ACHN (cell line): ENCODE results near the gene OSBPL8.

Experiments
- DNase-seq: peaks from one replicate; pipeline ENCODE4 v3.0.0-alpha.2; 2015
- in situ Hi-C: cut with HindIII; loops from 2 replicates; pipeline ENCODE4 v1.10.0; 2017; ENCODE audit warnings: low sequenced_read_pairs, low pct_ligation_motif_present, low pct_unique_long_range_greater_than_20kb

The OSBPL8 gene, protein sequence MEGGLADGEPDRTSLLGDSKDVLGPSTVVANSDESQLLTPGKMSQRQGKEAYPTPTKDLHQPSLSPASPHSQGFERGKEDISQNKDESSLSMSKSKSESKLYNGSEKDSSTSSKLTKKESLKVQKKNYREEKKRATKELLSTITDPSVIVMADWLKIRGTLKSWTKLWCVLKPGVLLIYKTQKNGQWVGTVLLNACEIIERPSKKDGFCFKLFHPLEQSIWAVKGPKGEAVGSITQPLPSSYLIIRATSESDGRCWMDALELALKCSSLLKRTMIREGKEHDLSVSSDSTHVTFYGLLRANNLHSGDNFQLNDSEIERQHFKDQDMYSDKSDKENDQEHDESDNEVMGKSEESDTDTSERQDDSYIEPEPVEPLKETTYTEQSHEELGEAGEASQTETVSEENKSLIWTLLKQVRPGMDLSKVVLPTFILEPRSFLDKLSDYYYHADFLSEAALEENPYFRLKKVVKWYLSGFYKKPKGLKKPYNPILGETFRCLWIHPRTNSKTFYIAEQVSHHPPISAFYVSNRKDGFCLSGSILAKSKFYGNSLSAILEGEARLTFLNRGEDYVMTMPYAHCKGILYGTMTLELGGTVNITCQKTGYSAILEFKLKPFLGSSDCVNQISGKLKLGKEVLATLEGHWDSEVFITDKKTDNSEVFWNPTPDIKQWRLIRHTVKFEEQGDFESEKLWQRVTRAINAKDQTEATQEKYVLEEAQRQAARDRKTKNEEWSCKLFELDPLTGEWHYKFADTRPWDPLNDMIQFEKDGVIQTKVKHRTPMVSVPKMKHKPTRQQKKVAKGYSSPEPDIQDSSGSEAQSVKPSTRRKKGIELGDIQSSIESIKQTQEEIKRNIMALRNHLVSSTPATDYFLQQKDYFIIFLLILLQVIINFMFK

DNA sequence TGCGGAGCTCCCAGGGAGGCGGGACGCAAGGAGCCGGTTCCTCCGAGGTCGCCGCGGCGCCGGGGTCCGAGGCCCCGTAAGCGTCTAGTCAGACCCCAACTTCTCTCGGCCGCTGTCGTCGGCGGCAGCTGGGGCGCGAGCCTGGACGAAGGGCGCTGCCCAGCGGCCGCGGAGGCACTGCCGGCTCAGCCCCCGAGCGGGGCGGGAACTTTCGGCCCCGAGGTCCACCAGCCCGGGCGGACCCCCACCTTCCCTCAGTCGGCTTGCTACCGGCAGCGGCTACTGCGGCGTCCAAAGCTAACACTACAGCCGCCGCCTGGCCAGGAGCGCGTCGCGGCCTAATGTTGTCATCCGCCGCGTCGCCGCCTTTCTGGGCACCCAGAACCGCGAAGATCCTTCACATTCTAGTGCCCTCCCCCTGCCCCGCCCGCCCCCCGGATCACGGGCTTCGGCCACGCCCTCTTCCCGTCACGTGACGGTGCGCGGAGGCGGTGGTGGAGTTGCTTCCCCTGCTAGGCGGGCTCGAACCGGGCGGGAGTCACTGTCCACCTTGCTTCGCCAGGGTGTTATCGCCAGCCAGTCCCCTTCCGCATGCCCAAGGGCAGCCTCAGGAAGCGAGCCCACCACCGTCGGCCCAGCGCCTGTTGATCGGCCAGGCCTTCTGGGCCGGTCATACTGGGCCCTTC is at the start of gene OSBPL8:
TSS of gene OSBPL8 (minus strand) at position 372 of the 686 bp plus-strand sequence. CDS start 72,220 bp downstream, outside the sequence.
- peak; percentile 98 for DNase-seq
- in situ Hi-C loops, result no loop called here

- no peak for DNase-seq
- in situ Hi-C loops, result no loop called here
Measured at GRCh38 chr12:76608070-76608469, 48.5 kb upstream of the OSBPL8 start.

DNA sequence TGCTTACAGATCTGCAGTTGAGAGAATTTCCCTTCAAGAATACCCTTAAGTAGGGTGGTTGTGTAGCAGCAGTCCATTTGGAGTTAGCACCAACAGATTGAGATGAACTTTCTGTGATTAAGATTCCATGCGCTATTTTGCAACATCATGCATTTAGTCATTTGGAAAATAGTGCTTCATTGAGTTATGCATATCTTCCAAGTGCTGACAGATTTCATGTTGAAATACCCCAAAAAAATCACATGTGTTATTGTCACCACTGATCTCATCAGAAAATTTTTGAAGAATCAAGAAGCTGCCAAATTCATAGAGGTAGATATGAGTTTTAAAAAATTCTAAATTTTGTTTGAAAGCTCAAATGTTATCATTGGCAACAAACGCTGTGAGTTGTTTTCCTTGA is 35.5 kb upstream of the OSBPL8 start:
- in situ Hi-C loops, result no loop called here

DNA sequence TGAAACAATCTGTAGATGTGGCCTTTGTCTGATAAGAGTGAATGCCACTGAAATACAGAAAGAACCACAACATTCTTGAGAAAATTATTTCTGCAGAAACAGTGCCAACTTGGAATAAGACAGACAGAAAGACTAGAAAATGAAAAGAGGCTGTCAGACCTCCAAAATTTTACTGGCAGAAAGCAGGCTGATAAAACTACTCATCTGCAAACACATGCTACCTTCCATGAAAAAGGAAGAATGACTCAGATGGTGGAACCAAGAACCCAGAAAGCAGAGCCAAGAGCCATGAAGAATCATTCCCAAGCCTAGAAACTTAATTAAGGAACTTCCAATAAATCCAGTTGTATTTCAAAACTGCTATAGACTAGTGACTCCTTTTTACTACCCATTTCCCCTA is 31.9 kb upstream of the OSBPL8 start:
- DNase-seq, result peak; percentile 9
- in situ Hi-C loops, result no loop called here

More for the DNA sequence above, 35.5 kb upstream of the OSBPL8 start:
- no peak for DNase-seq

- in situ Hi-C loops, result no loop called here
- DNase-seq, result no peak
Measured at GRCh38 chr12:76590131-76590530, 30.6 kb upstream of the OSBPL8 start.

DNA sequence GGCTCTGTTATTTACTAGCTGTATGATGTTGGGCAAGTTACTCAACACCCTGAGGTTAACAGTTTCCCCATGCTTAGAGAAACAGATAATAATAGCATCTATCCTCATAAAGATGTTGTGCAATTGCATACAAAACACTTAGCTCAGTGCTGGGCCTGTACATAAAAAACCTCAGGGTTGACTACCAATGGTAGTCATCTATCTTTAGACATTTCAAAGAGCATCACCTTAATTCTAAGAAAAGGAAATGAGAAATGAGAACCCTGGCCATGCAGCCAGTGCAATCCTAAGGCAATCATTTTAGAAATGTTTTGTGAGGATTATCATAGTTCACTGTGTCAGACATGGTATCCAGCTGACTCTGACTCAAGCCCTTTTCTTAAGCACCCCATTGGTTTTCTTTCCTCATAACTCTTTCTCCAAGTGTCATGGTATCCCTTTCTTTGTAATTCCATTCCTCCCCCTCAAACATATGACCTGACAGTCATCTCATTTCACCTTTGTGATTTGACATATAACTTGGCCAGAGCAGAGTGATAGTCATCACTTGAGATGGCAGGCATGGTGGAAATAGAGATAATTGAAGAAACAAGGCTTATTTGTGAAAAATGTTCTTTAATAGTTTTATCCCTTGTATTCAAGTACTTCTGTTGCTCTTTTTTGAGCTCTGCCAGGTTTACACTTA is 29.5 kb upstream of the OSBPL8 start:
- in situ Hi-C loops, result no loop called here
- no peak for DNase-seq

- in situ Hi-C loops, result no loop called here
- no peak for DNase-seq
Measured at GRCh38 chr12:76587428-76588178, 28.0 kb upstream of the OSBPL8 start.

- peak; percentile 68 for DNase-seq
- in situ Hi-C loops, result no loop called here
Measured at GRCh38 chr12:76586764-76587395, 27.3 kb upstream of the OSBPL8 start.

GRCh38 chr12:76583301-76583700 is 23.7 kb upstream of the OSBPL8 start:
- in situ Hi-C loops, result no loop called here
- DNase-seq, result no peak

DNA sequence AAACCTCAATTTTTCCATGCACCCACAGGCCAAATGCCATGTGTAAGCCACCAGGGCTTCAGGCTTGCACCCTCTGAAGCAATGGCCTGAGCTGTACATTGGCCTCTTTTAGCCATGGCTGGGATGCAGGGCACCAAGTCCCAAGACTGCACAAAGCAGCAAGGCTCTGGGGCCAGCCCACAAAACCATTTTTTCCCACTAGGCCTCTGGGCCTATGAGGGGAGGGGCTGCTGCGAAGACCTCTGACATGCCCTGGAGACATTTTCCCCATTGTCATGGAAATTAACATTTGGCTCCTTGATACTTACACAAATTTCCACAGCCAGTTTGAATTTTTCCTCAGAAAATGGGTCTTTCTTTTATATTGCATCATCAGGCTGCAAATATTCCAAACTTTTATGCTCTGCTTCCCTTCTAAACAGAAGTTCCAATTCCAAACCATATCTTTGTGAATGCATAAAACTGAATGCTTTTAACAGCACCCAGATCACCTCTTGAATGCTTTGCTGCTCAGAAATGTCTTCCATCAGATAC is 14.3 kb upstream of the OSBPL8 start:
- in situ Hi-C loops, result no loop called here
- no peak for DNase-seq

DNA sequence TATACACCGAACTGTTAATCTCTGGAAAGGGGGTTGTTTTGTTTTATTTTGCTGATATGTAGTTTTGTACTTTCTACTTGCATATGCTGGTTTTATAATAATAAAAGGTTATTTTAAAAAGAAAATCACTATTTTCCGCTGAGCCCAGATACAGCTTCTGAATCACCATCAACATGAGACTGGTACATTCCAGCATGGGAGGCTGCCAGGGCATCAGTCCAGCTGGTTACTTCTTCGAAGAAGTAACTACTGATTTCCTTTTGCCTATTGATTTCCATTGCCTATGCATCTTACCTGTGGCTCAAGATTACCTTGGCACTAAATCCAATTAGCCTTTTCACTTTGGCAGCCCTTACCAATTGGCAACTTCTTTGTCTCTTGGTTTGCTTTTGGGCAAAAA is 11.7 kb upstream of the OSBPL8 start:
- in situ Hi-C loops, result no loop called here
- DNase-seq, result no peak

DNA sequence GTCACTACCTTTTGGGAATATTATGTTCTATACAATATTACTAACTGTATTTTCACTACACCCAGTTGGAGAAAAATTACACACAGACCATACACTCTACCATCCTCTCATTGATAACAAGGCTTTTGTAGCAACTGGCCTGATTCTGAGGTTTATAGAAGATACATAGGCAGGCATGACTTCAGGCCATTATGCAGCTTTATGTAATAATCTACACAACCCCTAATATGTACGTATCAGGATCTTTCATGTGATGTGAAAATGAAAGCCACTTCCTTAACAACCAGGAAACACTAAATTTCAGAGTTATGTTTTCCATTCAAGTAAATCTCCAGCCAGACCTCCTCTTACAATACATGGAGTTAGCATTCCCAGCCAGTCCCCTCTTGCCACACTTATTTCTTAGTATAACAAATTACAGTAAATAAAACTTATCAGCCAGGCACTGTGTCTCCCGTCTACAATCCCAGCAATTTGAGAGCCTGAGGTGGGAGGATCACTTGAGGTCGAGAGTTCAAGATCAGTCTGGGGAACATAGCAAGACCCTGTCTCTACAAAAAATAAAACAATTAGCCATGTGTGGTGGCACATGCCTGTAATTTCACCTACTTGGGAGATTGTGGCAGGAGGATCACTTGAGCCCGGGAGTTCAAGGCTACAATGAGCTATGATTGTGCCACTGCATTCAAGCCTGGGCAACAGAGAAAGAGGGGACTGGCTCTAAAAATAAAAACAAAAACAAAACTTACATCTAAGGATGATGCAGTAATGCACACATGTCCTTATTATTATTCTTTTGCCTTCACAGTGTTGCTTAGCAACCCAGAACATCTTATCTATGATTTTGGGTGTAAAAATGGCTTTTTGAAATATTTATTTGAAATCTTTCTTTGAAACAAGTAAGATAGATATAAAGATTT is 10.4 kb upstream of the OSBPL8 start:
- in situ Hi-C loops, result no loop called here
- no peak for DNase-seq

- no peak for DNase-seq
- in situ Hi-C loops, result no loop called here
Measured at GRCh38 chr12:76568888-76569551, 9.4 kb upstream of the OSBPL8 start.

GRCh38 chr12:76568130-76568529 is 8.6 kb upstream of the OSBPL8 start:
- in situ Hi-C loops, result no loop called here
- DNase-seq, result no peak

DNA sequence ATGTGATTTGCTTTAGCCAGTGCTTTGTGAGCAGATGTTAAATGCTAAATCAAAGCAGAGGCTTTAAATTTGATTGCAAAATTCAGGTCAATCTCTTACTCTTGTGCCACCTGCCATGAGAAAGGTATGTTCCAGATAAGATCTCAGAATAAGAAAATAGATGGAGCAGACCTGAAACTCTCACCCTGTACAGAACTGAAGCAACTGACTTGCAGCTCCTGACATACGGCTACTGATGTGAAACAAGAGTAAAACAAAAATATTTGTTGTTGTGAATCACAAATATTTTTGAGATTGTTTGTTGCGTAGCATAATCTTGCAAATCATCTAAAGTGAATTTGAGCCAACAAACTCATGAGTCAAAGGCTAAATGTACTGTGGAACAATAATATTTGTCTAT is 3.5 kb upstream of the OSBPL8 start:
- in situ Hi-C loops, result no loop called here
- no peak for DNase-seq

DNA sequence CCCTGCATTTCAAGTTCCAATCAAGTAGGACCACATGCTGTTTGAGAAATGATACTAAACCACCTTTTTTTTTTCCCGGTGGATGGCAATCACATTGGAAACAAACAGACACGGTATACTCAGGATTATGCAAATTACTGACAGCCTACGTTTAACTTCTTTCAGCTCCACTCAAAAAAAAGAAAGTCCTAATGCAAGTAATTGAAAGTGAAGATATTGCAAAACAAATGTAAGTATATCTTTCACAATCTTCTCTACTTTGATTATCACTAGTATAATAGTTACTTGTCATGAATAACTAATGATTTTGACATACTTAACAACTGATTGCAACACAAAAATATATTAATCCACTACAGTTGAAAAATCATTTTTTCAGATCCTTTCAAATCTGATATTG is 2.6 kb upstream of the OSBPL8 start:
- DNase-seq, result no peak
- in situ Hi-C loops, result no loop called here
